Measurements from ENCODE around the gene DCX.

DCX gene

DNA sequence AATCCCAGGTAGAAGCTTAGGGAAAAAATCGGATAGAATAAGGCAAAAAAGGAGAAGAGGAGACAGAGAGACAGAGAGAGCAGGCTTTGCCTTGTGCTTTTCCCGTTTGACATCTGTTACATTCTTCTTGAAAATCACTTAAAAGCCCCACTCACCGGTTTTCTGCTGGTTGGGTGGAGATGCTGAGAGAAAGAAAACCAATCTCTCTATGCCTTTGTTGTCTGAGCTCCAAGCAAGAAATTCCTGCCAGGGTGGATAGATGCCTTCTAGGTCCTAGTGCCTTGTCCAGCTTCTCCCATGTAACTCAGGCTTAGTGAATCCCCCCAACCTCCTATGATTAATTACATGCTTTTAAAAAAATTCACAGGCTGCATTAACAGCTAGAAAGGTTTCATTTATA lies at the start of gene DCX:
Gene DCX, minus strand, starts transcription at position 210 of the 400 bp plus-strand sequence. CDS start 1,794 bp downstream, outside the sequence.
- DNase-seq (ENCODE audit: low read depth): no peak

DNA sequence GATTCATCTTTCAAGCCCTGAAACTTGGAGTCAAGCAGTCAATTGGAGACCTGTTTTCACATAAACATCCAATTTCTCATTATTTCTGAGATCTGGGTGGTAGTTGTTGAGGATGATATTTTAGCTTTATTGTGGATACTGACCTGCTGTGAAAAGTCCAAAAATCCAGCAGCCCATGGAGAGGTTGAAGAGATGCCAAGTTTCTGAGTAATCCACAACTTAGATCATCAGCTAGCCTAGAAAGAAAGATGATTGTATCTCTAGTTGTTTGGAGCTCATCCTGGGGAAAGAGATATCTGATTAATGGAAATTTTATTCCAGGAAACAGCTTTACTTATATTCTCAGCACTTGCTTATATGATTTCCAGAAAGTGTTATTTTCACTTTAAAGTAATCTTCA lies 48.6 kb upstream of the DCX start:
- DNase-seq (ENCODE audit: low read depth): no peak

- peak; percentile 0 for DNase-seq (ENCODE audit: low read depth)
Observed at GRCh38 chrX:111447298-111447697, 35.3 kb upstream of the DCX start.

DNA sequence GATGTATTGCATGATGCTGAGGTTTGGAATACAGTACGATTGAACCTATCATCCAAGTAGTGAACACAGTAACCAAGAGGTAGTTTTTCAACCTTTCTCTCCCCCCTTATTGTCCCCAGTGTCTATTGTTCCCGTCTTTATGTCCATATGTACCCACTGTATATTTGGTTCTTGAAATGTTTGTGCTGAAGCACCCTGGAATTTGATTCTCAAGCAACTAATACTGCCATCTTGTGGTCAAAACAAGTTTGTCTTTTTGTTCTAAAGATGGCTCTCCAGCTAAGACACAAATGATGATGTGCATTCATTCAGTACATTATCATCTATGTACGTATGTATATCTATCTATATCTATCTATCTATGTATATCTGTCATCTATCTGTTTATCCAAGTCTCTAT lies 33.5 kb upstream of the DCX start:
- DNase-seq (ENCODE audit: low read depth): no peak

GRCh38 chrX:111444881-111445280 lies 32.9 kb upstream of the DCX start:
- DNase-seq (ENCODE audit: low read depth): no peak

GRCh38 chrX:111443946-111444345 lies 32.0 kb upstream of the DCX start:
- DNase-seq (ENCODE audit: low read depth): no peak

GRCh38 chrX:111442791-111443190 lies 30.8 kb upstream of the DCX start:
- no peak for DNase-seq (ENCODE audit: low read depth)

GRCh38 chrX:111435469-111435868 lies 23.5 kb upstream of the DCX start:
- DNase-seq (ENCODE audit: low read depth): no peak

DNA sequence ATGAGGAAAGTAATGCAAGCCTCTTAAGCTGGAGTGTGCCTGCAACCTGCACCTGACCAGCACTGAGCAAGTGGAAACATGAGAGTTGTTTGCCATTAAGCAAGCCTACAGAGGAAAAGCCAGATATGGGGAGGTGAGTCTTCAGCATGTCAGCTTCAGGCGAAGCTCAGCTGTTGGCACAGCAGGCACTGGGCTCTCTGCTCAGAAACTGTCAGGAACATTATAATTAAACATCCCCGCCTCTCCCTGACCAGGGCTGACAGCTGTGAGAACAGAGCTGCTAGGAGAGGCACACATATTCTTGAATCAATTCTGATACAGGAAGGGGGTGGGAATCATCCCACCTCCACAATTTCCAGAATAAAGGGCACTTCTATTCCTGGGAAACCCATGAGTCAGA lies 19.0 kb upstream of the DCX start:
- DNase-seq (ENCODE audit: low read depth): no peak

- no peak for DNase-seq (ENCODE audit: low read depth)
Observed at GRCh38 chrX:111411557-111411956, 435 bp downstream of the DCX start.

DNA sequence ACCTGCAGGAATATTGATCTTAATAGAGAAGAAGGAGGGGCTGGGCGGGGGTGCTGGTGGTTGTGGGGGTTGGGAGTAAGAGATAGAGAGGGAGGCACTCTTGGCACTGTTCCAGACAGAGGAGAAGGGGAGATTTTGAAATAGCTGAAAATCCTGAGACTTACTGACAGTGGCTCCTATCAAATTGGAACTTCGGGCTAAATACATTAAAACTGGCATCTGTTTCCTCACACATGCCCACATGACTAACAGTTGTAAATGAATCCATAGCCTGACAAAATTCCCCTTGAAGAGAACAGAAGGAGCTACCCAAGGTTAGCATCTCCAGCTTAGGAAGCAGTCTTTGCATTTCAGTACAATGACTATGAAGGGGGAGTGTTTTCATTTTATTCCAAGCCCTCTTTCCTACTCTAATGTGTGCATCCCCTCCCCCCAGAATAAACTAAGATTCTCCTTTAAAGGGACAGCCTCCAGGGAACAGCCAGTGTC lies 1.4 kb downstream of the DCX start:
- no peak for DNase-seq (ENCODE audit: low read depth)

DNA sequence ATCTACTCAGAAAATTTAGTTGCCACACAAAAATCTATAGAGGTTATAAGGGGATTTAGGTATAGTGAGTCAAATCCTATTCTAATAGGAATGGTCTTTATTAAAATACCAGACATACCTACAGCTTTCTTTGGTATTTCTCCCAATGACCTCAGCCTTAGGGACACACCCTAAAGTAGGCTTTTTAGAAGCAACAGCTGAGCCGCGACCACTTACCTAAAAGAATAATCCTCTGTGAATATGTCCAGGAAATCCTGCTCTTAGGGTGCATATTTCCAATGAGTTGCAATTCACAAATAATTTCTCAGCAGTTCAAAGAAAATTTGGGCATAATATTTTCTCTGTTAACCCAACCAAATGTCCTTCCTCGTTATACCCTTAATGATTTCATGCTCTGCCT lies 2.7 kb downstream of the DCX start:
- no peak for DNase-seq (ENCODE audit: low read depth)

- no peak for DNase-seq (ENCODE audit: low read depth)
Observed at GRCh38 chrX:111407948-111408347, 4.0 kb downstream of the DCX start.

DNA sequence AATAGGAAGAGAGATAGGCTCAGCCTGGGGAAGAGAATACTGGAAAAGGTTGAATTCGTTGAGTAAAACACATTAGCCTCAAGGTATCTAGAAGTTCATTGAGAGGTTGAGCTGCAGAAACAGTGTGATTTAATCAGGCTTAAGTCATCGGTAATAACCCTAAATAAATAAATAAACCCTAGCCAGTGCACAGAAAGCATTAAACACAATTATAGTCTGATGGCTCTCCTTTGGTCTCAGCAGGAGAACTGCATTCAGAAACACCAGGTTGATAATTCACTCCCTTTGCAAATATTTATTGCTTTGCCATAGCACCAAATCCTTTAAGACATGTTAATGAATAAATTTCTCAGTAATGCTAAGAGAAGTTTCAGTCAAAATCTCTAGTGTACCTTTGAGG lies 9.6 kb downstream of the DCX start:
- no peak for DNase-seq (ENCODE audit: low read depth)

DNA sequence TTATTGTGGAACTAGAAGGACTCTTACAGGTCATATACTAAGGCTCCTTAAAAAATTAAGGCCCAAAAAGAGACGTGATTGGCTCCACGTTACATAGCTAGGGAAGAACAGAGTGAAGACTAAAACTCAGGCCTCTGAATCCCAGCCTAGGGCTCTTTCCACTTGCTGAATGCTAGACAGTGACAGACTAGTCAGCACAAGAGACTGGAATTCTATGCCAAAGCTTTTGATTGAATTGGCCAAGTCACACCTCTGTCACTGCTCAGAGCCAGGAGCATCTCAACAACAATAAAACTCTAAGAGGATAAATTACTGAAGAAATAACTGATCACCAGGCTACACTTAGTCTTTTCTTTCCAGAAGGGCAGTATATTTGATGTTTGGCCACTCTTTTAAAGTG lies 16.8 kb downstream of the DCX start:
- DNase-seq (ENCODE audit: low read depth): no peak

- DNase-seq (ENCODE audit: low read depth): no peak
Observed at GRCh38 chrX:111394569-111394968, 17.4 kb downstream of the DCX start.

GRCh38 chrX:111387470-111388070 lies 24.4 kb downstream of the DCX start:
- DNase-seq (ENCODE audit: low read depth): no peak

GRCh38 chrX:111386615-111387233 lies 25.3 kb downstream of the DCX start:
- no peak for DNase-seq (ENCODE audit: low read depth)

DNA sequence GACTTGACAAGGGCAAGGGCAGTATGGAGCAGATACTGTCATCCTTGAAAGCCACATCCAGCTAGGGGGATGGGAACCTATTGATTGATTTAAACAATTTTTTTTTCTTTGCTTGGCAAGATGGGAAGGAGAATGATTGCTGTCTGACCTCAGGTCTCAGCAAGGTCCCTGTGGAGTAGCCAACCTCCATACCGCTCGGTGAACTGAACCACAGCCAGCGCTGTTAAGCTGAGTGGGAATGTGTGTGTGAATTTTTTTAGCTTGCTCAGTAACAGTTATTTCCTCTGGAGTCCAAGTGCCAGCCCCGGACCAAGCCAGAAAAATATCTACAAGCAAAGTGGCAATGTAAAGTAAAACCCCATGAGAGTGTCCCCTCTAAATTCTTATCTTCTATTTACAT lies 25.9 kb downstream of the DCX start:
- no peak for DNase-seq (ENCODE audit: low read depth)

- DNase-seq (ENCODE audit: low read depth): no peak
Observed at GRCh38 chrX:111382277-111382676, 29.7 kb downstream of the DCX start.

DNA sequence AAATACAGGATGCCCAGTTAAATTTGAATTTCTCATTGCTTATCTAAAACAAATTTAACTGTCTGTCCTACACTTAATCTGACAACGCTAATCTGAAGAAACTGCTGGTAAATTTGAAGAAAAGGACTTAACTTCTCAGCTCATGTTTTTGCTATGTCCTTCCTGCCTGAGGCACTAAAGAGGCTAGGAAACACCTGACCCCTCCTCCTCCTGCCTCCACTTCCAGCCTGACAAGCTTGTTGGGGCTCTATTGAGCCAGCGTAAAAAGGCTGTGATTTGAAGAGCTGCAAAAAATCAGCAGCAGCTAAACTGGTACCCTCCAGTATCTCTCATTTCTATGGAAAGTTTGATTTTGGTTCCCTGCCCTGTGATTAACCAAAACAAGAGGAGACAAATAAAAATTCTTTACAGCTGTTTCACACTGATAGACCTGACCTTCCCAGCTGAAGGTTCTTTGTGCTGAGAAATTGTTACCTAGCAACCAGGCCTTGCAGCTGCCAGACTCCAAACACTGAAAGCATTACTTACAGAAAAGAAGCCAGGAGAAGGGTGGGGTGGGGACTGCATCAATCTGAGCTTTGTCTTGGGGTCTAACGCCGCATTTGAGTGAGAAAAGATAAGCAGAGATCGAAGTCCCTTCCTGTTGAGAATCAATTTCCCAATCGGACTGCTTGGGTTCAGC lies 35.0 kb downstream of the DCX start:
- DNase-seq (ENCODE audit: low read depth): no peak

GRCh38 chrX:111376486-111376885 lies 35.5 kb downstream of the DCX start:
- no peak for DNase-seq (ENCODE audit: low read depth)

GRCh38 chrX:111375747-111376146 lies 36.2 kb downstream of the DCX start:
- DNase-seq (ENCODE audit: low read depth): no peak

DNA sequence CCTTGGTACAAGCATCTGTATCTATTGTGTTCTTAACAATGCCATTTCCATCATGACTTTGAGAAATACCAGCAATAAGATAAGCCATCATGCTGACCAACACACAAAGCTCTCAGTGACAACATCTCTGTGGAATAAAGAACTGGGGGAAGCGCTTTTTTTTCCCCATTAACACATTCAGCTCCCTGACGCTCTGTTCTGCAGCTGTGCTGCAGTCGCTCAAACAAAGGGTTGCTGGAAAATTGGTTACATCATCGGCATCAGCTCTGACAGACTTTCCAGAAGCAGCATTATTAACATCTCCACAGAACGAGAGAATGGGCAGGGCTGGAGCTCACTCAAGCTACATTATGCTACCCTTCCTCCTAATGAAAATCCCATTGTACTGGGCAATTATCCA lies 39.9 kb downstream of the DCX start:
- DNase-seq (ENCODE audit: low read depth): no peak

All from activated T-cell treated with anti-CD3 and anti-CD28 coated beads for 48 hours (primary cell).